Measurements from ENCODE around the gene ZBTB20.
"Not testable (repeated sequence)": the region's sequence is repeated elsewhere in the genome, so short reads cannot be mapped to it uniquely, and the experiment has no call there.

Gene ZBTB20

GRCh38 chr3:115147329-115148141 lies 447 bp upstream of the ZBTB20 start:
- DNase-seq: peak; percentile 99

DNA sequence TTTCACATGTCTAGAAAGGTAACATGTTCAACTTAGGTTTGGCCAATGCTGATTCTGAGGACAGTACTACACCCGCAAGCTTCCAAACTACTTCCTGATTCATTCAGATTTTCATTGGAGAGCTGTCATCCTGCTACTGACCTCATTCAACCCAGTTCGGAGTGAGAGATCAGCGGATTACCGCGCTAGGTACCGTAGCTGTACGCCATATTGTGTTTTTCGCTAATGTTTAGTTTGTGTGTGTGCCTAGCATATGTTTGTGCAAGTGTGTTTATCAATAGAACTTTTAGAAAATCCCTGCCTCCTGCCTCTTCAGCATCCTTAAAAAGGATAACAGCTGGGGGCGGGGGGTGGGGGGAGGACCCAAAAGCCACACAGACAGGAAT lies 1.1 kb downstream of the ZBTB20 start:
- DNase-seq: peak; percentile 60

DNA sequence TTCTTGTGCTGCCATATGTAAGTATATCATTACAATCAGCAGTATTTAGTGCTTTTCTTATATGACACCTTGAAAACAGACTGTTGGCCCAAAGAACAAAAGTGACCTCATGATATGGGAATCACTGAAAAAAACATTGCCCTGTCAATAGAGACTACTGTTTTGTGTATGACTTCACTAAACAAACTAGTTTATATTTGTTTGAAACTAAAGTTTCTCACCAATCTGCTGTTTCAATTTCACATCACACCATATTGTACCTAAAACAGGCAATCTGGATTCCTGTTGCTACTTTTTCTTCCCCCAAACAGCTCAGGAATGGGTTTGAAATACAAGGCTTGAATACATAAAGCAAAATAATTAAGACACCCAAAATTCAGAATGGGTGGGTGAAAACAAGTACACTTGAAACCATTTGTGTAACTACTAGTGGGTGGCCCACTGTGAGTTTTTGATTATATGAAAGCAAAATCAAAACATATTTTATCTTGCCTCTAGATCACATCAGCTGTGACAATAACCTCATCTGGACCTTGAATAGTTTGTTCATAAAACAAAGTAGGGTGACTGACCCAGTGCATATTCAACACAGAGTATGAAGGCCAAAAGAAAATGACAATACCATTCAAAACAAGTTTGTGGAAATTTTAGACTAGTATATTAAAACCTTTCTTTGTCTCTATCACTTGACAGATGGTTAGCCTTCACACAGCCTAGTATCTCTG lies 5.9 kb downstream of the ZBTB20 start:
- DNase-seq: no peak

- no peak for DNase-seq
Observed at GRCh38 chr3:115139072-115139471, 8.0 kb downstream of the ZBTB20 start.

- no peak for DNase-seq
Observed at GRCh38 chr3:115134648-115135347, 12.3 kb downstream of the ZBTB20 start.

- no peak for DNase-seq
Observed at GRCh38 chr3:115127208-115127607, 19.9 kb downstream of the ZBTB20 start.

DNA sequence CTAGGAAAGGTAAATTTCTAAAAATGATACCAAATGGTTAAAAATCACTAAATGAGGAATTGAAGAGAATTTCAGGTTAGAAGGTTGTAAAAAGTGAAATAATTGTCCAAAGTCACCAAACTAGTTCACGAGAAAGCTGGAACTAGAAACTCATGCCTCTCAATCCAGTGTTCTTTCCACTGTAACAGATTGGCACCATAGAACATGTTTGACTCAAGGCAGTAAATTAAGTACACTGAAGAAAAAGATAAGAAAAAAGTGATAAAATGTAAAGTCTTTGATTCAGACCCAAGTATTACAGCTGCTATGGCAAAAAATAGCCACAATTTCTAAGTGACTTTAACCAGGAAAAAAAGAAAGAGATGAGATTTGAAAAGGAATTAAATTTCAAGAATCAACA lies 26.5 kb downstream of the ZBTB20 start:
- no peak for DNase-seq

- DNase-seq: no peak
Observed at GRCh38 chr3:115113367-115113766, 33.7 kb downstream of the ZBTB20 start.

DNA sequence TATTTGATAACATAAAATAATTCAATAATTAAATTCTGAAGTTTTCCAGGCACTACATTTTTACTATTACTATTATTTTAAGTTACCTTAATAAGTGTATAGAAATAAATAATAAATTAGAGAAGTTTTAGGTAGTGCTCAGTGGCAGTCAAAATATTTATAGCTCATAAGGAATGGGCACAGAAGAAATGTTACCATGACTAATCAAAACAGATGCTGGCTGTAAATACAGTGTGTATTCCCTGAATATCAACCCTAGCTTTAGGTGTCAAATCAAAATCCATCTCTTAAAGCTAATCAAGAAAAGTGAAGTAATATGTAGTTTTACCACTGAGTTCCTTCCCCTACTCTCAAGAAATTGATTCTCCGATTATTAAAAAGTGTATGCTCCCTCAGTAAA lies 35.5 kb downstream of the ZBTB20 start:
- DNase-seq: no peak

DNA sequence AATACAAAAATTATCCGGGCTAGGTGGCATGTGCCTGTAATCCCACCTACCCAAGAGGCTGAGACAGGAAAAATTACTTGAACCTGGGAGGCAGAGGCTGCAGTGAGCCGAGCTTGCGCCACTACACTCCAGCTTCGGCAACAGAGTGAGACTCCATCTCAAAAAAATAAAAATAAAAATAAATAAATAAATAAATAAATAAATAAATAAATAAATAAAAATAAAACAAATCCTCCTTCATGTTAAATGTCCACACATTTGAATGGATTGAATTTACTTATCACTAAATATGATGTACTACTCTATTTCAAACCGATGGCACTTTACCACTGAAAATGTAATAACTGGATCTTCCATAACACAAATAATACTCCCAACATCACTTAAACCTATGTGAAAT lies 36.3 kb downstream of the ZBTB20 start:
- DNase-seq: no peak

DNA sequence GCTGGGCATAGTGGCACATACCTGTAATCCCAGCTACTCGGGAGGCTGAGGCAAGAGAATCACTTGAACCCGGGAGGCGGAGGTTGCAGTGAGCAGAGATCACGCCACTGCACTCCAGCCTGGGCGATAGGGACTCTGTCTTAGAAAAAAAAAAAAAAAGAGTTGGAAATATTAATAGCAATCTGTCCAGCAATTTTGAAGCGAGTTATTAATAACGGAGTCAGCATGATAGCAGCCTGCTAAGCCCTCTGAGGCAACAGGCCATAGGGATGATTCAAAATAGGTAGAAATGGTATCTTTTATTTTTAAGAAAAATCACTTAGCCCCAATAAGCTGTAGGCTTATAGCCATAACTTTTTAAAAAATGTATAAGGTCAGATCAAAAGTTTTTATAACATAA lies 37.0 kb downstream of the ZBTB20 start:
- DNase-seq: not testable (repeated sequence)

GRCh38 chr3:115108614-115109013 lies 38.5 kb downstream of the ZBTB20 start:
- no peak for DNase-seq

DNA sequence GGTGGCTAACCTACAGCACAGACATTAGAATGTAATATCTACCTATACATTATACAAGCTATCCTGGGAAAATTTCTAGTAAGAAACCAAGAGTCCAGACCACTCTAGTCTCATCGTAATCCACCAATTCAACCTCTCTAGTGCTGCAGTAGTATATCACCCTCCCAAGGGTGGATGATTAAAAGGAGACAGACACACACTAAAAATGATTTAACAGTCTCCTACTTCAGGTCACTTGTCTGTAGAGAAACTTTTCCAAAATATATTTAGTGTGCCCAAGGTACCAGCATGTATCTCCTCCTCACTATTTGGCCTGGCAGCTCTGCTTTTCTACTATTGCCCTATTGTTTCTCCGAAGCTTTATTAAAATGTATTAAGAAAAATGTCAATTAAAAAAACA lies 45.0 kb downstream of the ZBTB20 start:
- no peak for DNase-seq

DNA sequence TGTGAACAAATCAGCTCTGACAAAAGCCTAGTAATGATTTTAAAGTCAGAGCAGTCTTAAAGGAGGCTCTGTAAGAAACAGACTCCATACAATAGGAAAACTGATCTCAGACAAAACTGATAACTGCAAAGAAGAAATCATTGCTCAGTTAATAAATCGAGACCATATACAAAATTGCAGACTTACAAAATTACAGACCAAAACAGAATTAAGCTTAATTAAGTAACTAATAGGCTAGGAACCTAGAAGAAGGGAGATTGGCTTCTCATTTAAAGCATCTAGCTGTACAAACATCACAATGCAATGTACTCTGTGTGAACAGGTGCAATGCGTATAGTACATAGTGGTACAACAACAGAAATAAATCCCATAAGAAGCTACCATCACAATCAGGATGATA lies 46.3 kb downstream of the ZBTB20 start:
- DNase-seq: no peak

DNA sequence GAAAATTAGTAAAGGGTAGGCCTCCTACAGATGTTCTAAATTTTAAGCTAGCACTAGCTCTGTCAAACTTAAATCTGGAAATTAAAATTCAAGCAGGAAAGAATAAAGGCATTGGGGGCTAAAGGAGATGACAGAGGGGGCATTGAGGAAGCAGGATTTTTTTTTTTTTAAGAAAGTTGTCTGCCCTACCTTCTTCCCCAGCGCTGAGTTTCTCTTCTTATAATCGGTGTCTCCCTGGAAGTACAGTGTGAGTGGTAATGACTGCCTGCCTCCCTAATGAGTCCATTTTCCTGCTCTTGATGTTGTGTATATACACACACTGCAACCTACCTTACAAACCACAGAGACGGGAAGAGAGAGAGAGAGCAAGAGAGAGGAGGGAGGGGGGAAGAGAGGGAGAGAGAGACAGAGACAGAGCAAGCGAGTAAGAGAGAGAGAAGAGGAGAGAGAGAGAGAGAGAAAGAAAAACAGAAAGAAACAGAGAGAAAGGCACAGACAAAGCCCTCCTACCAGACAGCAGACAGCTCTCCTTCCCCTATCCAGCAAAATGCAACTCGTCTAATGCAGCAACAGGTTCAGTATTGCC lies 47.0 kb downstream of the ZBTB20 start:
- DNase-seq: peak; percentile 34

GRCh38 chr3:115099134-115099985 lies 47.7 kb downstream of the ZBTB20 start:
- DNase-seq: no peak

GRCh38 chr3:115098354-115099073 lies 48.6 kb downstream of the ZBTB20 start:
- no peak for DNase-seq

GRCh38 chr3:115095236-115095635 lies 51.9 kb downstream of the ZBTB20 start:
- DNase-seq: no peak

GRCh38 chr3:115092220-115092791 lies 54.8 kb downstream of the ZBTB20 start:
- peak; percentile 52 for DNase-seq

DNA sequence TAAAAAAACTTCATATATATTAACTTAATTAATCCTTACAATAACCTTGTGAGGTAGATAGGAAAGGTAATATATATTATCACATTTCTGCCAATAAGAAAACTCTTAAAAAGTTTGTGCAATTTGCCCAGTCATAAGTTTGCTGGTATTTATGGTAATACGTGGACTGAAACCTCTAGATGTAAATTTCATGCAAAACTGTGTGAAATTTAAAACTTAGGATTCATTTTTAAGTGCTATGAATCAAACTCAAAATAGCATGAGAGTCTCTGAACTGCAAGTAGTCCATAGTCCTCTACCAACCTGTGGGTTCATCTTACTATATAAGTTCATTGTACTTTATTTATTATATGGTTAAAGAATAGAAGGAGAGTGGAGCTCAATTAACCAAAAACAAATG lies 56.4 kb downstream of the ZBTB20 start:
- DNase-seq: no peak

DNA sequence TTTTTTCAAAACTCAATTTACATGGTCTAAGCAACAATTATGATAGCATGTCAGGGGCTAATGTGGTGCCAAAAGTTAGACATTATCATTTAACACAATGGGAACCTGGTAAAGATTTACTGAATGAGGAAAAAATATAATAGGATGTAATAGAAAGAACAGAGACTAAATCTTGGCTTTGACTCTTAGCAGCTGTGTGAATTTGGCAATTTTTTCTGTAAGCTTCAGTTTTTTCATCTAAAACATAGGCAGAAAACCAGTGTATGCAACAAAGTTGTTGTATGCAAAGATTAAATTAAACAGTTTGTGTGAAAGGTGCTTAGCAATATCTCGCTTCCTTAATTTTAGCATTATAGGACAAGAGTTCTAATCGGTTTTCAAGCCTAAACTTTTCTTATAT lies 57.6 kb downstream of the ZBTB20 start:
- no peak for DNase-seq

Measured in CD4-positive, alpha-beta T cell treated with Interleukin-15 for 1 hour (primary cell).